Gastrocnemius medialis (tissue), 4 donors: ENCODE results near the gene SPATA7. TPM values are rescaled to one million over a fixed set of nuclear protein-coding genes. Genes with fewer than 3 reads are reported as not detected.

Experiments used
- ATAC-seq, 2 donors: fragments of 150-250 bp; one replicate each; pipeline ENCODE4 v1.9.1; 2016
- DNase-seq, 2 donors: peaks; one replicate each; pipeline ENCODE4 v3.0.0-alpha.2; 2019
- H3K27ac ChIP-seq, 4 donors: fragments of 200-600 bp; sonication (generic); 1 replicate in 1 of 4; 2 replicates in 3 of 4; pipeline ENCODE4 v1.5.1; 2016 to 2018; ENCODE audit warnings: mild to moderate bottlenecking in 2 of 4, moderate library complexity in 1 of 4
- H3K27me3 ChIP-seq, 3 donors: fragments of 200-600 bp; sonication (generic) in 2 of 3; 1 replicate in 1 of 3; 2 replicates in 2 of 3; pipeline versions ENCODE4 v1.5.1 to v1.6.0; 2016 to 2019; ENCODE audit warnings: mild to moderate bottlenecking in 1 of 3, moderate library complexity in 1 of 3
- H3K36me3 ChIP-seq, 2 donors: fragments of 200-600 bp; sonication (generic) in 1 of 2; one replicate each; pipeline ENCODE4 v1.5.1; 2017 to 2018
- H3K4me1 ChIP-seq, 2 donors: fragments of 200-600 bp; sonication (generic) in 1 of 2; one replicate each; pipeline ENCODE4 v1.5.1; 2016 to 2017; ENCODE audit warnings: mild to moderate bottlenecking in 2 of 2
- H3K4me3 ChIP-seq, 4 donors: fragments of 200-600 bp; sonication (generic) in 3 of 4; 1 replicate in 1 of 4; 2 replicates in 3 of 4; pipeline ENCODE4 v1.5.1; 2016 to 2019; ENCODE audit warnings: mild to moderate bottlenecking in 2 of 4
- H3K9me3 ChIP-seq, 3 donors: fragments of 200-600 bp; sonication (generic) in 2 of 3; 1 replicate in 1 of 3; 2 replicates in 2 of 3; pipeline ENCODE4 v1.5.1; 2016 to 2019
- CTCF ChIP-seq, 5 experiments: fragments of 450-650 bp in 3 of 5; fragments of 200-600 bp in 2 of 5; sonication (generic) in 2 of 5; IDR thresholded peaks in 4 of 5; conservative IDR thresholded peaks in 1 of 5; 1 replicate in 4 of 5; 2 replicates in 1 of 5; pipeline ENCODE4 v1.5.1; 2016 to 2019; ENCODE audit warnings: antibody characterized with exemption in 5 of 5, mild to moderate bottlenecking in 3 of 5, moderate library complexity in 3 of 5
- POLR2A ChIP-seq, 2 donors: fragments of 450-650 bp; IDR thresholded peaks; one replicate each; pipeline ENCODE4 v1.6.1; 2017; ENCODE audit warnings: antibody characterized with exemption in 2 of 2, mild to moderate bottlenecking in 2 of 2, moderate library complexity in 2 of 2
- in situ Hi-C, 4 donors: fragments of 200-750 bp; cut with MboI; loops; one replicate each; pipeline versions ENCODE4 v1.15.0 to v1.8.0; 2017; ENCODE audit warnings: low sequenced_read_pairs in 4 of 4
- intact Hi-C: fragments of 100-400 bp; cut with DNase I; formaldehyde crosslinking; loops from one replicate; pipeline ENCODE4 v1.15.1; 2023; ENCODE audit warnings: low total_unique reads
- total RNA-seq, 4 donors: library from RNA; depleted of rRNA; stranded (reverse); fragments of >200 nt; gene quantifications; one replicate each; pipeline versions ENCODE4 v1.1.0 to v1.2.3, GENCODE V29; 2016

SPATA7 gene
- total RNA-seq, 4 donors from 2014 or later: 7.2 to 11.2 (median 10.1) TPM

- intact Hi-C loops (no loop called here), in situ Hi-C loops (no loop called here)
- Histone ChIP-seq H3K9me3 (no peaks in the 10 kb centered on the region), H3K27me3 (no peaks in the 10 kb centered on the region), H3K27ac (no peak overlapping the region), H3K4me3 (no peak overlapping the region), H3K4me1 (no peaks in the 10 kb centered on the region), H3K36me3 (no peaks in the 10 kb centered on the region)
- no peak for TF ChIP-seq POLR2A (IDR thresholded peaks at IDR 0.05)
- TF ChIP-seq CTCF (IDR thresholded peaks at IDR 0.05 in 4 of 5, conservative IDR thresholded peaks at IDR 0.05 in 1 of 5): no peak
- no peak for ATAC-seq
- DNase-seq: no peak
Observed at GRCh38 chr14:88348546-88348945, 36.9 kb upstream of the SPATA7 start.

- Histone ChIP-seq H3K27ac (no peak overlapping the region), H3K4me3 (no peak overlapping the region), H3K9me3 (no peaks in the 10 kb centered on the region), H3K36me3 (no peaks in the 10 kb centered on the region), H3K27me3 (no peaks in the 10 kb centered on the region), H3K4me1 (no peaks in the 10 kb centered on the region)
- in situ Hi-C loops: no loop called here
- no peak for DNase-seq
- no peak for TF ChIP-seq CTCF (IDR thresholded peaks at IDR 0.05 in 4 of 5, conservative IDR thresholded peaks at IDR 0.05 in 1 of 5)
- no peak for TF ChIP-seq POLR2A (IDR thresholded peaks at IDR 0.05)
- no peak for ATAC-seq
- intact Hi-C loops: no loop called here
Observed at GRCh38 chr14:88351966-88352691, 33.3 kb upstream of the SPATA7 start.

GRCh38 chr14:88352698-88353097, 32.8 kb upstream of the SPATA7 start:
- Histone ChIP-seq H3K9me3 (no peaks in the 10 kb centered on the region), H3K36me3 (no peaks in the 10 kb centered on the region), H3K27me3 (no peaks in the 10 kb centered on the region), H3K4me1 (no peaks in the 10 kb centered on the region), H3K27ac (no peak overlapping the region), H3K4me3 (no peak overlapping the region)
- ATAC-seq (no peak), DNase-seq (no peak)
- intact Hi-C loops: no loop called here
- in situ Hi-C loops: no loop called here
- TF ChIP-seq CTCF (IDR thresholded peaks at IDR 0.05 in 4 of 5, conservative IDR thresholded peaks at IDR 0.05 in 1 of 5): no peak
- TF ChIP-seq POLR2A (IDR thresholded peaks at IDR 0.05): no peak

- DNase-seq (no peak), ATAC-seq (no peak)
- Histone ChIP-seq H3K4me3 (no peak overlapping the region), H3K36me3 (no peaks in the 10 kb centered on the region), H3K27ac (no peak overlapping the region), H3K27me3 (no peaks in the 10 kb centered on the region), H3K9me3 (no peaks in the 10 kb centered on the region), H3K4me1 (no peaks in the 10 kb centered on the region)
- TF ChIP-seq CTCF (IDR thresholded peaks at IDR 0.05 in 4 of 5, conservative IDR thresholded peaks at IDR 0.05 in 1 of 5) (no peak), POLR2A (IDR thresholded peaks at IDR 0.05) (no peak)
- intact Hi-C loops: no loop called here
- in situ Hi-C loops: no loop called here
Observed at GRCh38 chr14:88354358-88354757, 31.1 kb upstream of the SPATA7 start.

GRCh38 chr14:88359500-88359899, 26.0 kb upstream of the SPATA7 start:
- no peak overlapping the region for H3K27ac ChIP-seq
- no peaks in the 10 kb centered on the region for H3K36me3 ChIP-seq
- H3K4me3 ChIP-seq: no peak overlapping the region
- intact Hi-C loops: no loop called here
- no peaks in the 10 kb centered on the region for H3K9me3 ChIP-seq
- H3K4me1 ChIP-seq: no peaks in the 10 kb centered on the region
- ATAC-seq: no peak
- H3K27me3 ChIP-seq: no peaks in the 10 kb centered on the region
- TF ChIP-seq POLR2A (IDR thresholded peaks at IDR 0.05): no peak
- no peak for TF ChIP-seq CTCF (IDR thresholded peaks at IDR 0.05 in 4 of 5, conservative IDR thresholded peaks at IDR 0.05 in 1 of 5)
- in situ Hi-C loops: no loop called here
- no peak for DNase-seq
